ENCODE results near the gene NRAP.
"Not testable (repeated sequence)": the region's sequence is repeated elsewhere in the genome, so short reads cannot be mapped to it uniquely, and the experiment has no call there.

The NRAP gene

DNA sequence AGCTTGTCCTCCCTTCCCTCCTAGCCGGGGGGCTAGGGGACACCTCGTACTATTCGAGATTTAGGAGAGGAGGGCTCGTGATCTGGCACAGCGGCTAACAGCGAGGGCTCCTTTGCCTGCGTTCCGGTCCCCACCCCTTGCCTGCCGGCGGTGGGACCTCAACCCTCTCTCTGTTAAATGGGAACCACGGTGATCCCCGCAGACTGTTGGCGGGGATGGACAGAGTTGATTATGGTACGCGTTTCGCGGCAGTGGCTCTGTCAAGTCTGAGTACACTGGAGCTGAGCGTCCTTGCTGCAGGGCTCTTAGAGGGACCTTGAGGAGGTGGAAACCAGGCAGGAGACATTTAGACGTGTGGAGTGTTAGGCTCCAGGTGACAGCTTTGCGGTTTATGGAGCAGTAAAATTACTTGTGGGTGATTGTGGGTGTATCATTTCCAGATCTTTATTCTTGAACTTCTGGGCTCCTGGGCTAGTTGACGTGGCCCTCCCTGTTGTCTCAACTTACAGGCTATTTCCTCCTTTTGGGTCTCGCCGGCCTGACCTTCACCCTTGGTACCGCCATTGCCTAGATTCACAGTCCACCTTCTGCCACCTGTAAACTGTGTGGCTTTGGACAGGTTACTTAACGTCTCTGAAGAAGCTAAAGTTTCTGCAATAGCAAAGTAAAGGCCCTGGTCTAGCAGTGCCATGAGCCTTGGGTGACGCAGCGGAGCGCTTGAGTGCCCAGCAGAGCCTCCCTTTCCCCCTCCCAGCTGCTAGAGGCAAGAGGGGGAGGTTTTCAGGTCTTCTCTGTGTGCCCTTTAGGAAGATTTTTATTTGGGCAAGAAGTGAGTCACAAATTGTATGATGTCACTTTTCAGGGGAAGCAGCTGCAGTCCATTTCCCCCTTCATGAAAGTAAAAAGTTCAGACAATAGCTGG is 16.6 kb upstream of the NRAP start:
- peak; percentile 39 for DNase-seq

- peak; percentile 86 for DNase-seq
Observed at GRCh38 chr10:113679463-113680189, 15.8 kb upstream of the NRAP start, which contains the start of gene CASP7. CASP7 (plus strand) TSS chr10:113679912; CDS start chr10:113697494, 17,582 bp downstream.

- no peak for DNase-seq
Observed at GRCh38 chr10:113666682-113667252, 2.9 kb upstream of the NRAP start.

DNA sequence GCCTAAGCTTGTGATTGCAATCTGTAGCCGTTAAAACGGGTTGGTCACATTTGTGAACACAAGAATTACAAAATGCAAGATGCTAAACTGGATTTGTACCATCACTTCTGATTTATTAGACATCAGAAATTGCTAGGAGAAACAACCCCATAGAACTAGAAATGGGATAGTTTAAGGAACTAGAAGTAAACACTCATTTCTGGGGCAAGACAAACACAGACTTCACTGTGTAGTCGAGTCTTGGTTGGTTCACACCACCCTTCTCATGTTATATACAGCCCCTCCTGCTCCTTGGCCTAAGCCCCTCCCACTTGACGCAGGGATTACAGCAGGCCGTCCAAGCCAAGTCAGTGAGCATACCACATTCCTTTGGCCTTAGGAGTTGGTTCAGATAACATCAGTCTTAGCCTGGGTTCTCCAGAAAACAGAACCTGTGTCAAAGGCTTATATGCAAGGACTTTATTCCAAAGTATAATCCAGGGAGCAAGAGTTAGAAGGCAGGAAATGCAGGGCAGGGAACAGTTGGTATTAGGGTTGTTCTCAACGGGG is 2.0 kb upstream of the NRAP start:
- DNase-seq, result no peak

DNA sequence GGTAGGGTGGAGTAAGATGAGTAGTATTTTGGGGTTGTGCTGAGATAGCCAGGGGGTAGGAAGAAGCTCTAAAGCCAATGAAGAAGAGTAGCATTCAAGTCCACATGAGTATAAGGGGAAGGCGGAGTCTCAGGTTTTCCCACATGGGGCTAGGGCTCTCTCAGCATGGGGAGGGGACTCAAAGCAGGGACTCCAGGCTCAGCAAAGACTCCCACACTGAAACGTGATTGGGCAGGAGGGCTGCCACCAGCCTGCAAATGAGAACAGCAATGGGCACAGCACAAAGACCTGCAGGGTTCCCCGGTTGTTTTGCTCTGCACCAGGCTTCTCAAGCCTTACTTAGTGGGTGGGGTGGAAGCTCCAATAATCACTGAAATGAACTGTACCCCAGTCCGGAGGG is 1.5 kb upstream of the NRAP start:
- DNase-seq, result no peak

GRCh38 chr10:113663142-113663541 is 699 bp downstream of the NRAP start:
- DNase-seq, result no peak

GRCh38 chr10:113661332-113661731 is 2.5 kb downstream of the NRAP start:
- DNase-seq, result no peak

DNA sequence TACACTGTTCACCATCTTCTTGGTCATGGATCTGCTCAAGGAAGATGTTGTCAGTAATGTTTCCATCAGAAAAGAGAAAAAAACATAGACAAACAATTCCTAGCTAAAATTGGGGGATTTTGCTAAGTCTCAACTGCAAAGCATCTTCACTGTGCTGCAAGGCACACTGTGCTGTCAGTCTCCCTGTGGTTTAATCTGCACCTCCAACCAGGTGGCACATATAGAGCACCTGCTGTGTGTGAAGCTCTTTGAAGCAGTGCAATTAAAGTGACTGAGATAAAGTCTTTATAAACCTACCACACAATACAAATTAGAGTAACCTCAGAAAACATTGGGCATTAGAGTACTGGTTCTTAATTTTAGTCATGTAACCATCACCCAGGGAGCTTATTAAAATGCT is 6.3 kb downstream of the NRAP start:
- no peak for DNase-seq

DNA sequence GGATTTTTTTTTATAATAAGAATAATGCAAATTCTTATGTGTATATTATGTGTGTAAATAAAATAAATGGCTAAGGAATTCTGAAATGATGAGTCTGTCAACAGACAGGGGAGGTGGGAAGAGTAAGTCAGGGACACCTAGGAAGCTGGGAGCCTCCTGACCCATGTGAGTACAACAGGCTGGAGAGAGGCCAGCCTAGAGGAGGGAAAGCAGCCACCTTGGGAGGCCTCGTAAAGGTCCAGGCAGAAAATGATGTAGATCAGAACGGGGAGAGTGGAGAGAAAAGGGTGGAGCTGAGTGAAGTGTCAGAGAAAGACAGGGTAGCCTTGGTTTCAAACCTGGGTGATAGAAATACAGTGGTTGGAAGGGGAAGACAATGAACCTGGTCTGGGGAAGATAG is 6.9 kb downstream of the NRAP start:
- DNase-seq, result no peak

DNA sequence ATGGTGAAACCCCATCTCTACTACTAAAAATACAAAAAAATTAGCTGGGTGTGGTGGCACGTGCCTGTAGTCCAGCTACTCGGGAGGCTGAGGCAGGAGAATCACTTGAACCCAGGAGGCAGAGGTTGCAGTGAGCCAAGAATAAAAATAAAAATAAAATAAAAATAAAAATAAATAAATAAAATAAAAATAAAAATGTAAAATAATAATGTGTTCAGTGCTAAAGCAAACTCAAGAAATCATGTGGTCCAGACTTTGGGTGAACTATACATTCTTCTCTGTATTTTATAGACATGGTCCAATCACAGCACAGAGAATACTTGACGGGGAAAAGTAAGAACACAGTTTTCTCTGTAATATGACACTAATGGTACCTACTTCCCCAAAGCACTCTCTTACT is 11.4 kb downstream of the NRAP start:
- DNase-seq, result not testable (repeated sequence)

- DNase-seq, result no peak
Observed at GRCh38 chr10:113651898-113652297, 11.9 kb downstream of the NRAP start.

DNA sequence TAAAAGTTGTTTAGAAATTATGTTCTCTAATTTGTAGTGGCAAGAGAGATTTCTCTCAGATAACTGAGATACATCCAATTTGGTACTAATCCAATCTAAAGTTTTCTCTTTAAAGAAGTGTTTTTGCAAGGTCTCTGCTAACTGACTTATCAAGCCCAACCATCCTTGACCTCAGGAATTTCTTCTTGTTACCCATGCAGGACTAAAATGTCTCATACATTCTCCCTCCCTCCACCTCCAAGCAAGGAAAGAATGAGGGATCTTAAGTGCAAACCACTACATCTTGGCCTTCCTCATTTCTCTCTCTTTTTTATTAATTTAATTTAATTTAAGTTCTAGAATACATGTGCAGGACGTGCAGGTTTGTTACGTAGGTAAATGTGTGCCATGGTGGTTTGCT is 12.8 kb downstream of the NRAP start:
- no peak for DNase-seq

DNA sequence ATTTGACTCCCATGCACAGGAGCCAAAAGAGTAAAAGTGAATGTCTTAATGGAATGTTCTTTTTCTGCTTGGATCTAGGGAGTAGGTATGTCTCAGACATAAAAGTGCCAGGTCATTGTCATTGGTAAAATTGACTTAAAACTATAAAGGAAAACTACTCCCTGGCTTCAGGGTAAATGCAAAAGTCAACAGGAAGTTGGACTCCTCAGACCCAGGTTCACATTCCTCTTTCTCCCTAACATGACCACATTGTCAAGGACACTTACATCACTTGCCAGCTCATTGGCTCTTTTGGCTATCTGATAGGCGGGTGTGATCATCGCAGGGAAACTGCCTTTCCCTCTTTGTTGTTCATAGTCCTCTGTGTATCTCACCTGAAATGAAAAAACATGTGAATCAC is 13.7 kb downstream of the NRAP start:
- DNase-seq, result no peak

DNA sequence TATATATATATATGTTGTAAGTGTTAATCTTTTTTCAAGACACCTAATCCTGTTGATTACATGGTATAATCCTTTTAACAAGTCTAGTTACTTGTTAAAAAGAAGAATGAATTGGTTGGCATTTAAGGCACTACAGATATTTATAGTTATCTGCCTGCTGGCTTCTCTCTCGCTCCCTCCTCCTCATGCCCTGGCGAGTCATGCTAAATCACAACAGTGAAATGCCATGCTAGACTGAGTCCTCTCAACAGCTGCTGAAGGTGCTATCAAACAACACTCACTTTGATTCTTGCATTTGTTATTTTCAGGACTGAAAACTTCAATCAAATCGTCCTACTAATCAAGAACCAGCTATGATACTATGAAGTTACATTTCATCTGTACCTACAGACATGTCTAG is 15.4 kb downstream of the NRAP start:
- DNase-seq, result no peak

DNA sequence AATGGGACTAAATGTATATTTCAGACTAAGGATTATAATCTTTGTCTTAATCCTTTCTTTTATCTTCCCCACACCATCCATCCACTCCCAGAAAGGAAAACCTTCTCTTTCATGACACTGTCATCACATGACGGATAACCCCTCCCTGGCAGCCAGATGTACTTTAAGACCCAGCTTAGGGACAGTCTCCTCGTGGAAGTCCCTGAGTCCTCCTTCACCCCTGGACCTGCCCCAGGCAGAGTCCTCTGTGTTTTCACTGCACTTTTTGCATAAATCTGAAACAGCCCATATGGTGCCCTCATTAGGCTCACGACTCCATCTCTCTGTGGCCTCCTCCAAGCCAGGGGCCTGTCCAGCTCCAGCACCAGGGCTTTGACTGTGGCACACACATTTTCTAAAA is 16.0 kb downstream of the NRAP start:
- no peak for DNase-seq

- no peak for DNase-seq
Observed at GRCh38 chr10:113646336-113647201, 17.3 kb downstream of the NRAP start.

GRCh38 chr10:113644185-113645120 is 19.4 kb downstream of the NRAP start:
- no peak for DNase-seq

DNA sequence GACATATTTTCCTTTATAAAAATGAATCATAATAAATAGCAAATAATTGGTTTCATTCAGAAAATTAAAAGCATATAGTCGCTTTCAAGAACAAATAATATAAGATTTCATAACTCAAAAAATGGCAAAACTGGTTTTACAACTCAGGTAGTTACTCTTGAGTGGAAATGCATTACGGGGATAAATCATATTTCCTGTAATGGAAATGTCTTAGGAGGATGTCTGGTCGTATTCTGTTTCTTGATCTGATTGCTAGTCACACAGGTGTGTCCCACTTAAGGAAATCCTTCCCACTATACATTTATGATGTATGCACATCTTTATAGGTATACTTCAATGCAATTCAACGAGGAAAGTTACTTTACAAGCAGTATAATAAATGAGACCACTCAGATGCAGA is 20.7 kb downstream of the NRAP start:
- DNase-seq, result no peak

DNA sequence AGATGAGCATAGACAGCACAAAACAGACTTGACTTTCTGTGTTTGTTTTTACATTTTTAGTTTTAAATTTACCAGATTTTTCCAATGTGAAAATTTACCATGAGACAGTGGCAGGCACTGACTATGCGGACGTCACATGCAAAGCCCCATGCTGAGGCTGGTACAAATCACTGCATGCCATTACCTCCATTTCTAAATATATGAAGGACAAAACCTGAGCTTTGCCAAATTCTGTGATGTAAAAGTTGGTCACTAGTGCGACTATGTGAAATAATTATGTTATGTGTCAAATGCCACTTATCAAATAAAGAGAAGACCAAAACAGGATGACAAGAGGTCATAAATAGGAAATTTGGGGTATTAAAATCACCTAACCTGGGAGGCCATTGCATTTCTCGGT is 22.1 kb downstream of the NRAP start:
- no peak for DNase-seq

DNA sequence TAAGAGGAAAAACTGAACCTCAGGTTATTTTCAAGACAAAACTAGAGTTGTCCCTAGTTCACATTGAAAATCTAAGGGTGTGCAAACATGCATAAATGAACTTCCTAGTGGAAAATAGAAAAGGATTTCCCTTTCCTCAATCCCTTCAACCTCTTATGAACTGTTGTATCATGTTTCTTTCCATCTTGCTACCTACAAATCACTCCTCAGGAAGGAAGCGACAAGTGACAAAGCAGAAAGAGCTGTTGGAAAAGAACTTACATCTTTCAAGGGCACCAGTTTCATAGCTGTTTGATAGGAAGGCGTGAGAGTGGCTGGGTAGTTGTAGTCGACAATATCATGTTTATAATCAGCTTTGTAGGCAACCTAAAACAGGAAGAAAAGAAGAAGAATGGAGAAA is 23.9 kb downstream of the NRAP start:
- no peak for DNase-seq

GRCh38 chr10:113631684-113632367 is 32.0 kb downstream of the NRAP start:
- DNase-seq, result no peak

Measured in CD4-positive, alpha-beta T cell treated with Interleukin-10 for 1 hour (primary cell).